ENCODE results near the gene MAP6D1.

- TF ChIP-seq CTCF (IDR thresholded peaks at IDR 0.05; ENCODE audit: borderline replicate concordance, extremely low read depth, low read length, poor library complexity, severe bottlenecking) (no peak), EZH2 (IDR thresholded peaks at IDR 0.05; ENCODE audit: borderline replicate concordance, low read depth, low read length, severe bottlenecking) (no peak)
Measured at GRCh38 chr3:183815563-183815940, 9.8 kb downstream of the MAP6D1 start.

Data from DND-41 (cell line).